LNCaP clone FGC (cell line): ENCODE measurements around the gene PPAN.

ENCODE experiments used
- DNase-seq: peaks from one replicate; pipeline ENCODE4 v3.0.0-alpha.2; 2011; ENCODE audit warnings: low read depth
- H3K4me3 ChIP-seq: 2 replicates; pipeline ENCODE4 v1.5.1; 2011; ENCODE audit warnings: mild to moderate bottlenecking, low read depth, low read length, control low read depth
- CTCF ChIP-seq: IDR thresholded peaks from 2 replicates; pipeline ENCODE4 v1.5.1; 2012; ENCODE audit warnings: mild to moderate bottlenecking; ENCODE audit not compliant: control insufficient read depth, insufficient read depth; ENCODE audit errors: extremely low read depth

PPAN gene

GRCh38 chr19:10087296-10088061 lies 18.7 kb upstream of the PPAN start:
- H3K4me3 ChIP-seq, result no peak overlapping the region
- TF ChIP-seq CTCF, result no peak
- DNase-seq, result no peak

GRCh38 chr19:10088949-10089554 lies 17.1 kb upstream of the PPAN start:
- no peak for DNase-seq
- no peak for TF ChIP-seq CTCF
- no peak overlapping the region for H3K4me3 ChIP-seq

GRCh38 chr19:10089801-10090375 lies 16.3 kb upstream of the PPAN start:
- TF ChIP-seq CTCF, result no peak
- DNase-seq, result no peak

GRCh38 chr19:10091370-10091687 lies 14.8 kb upstream of the PPAN start:
- no peak overlapping the region for H3K4me3 ChIP-seq
- TF ChIP-seq CTCF, result no peak
- no peak for DNase-seq

More at GRCh38 chr19:10089801-10090375, 16.3 kb upstream of the PPAN start:
- H3K4me3 ChIP-seq, result no peak overlapping the region

GRCh38 chr19:10091895-10092641 lies 14.1 kb upstream of the PPAN start:
- no peak for DNase-seq
- no peak overlapping the region for H3K4me3 ChIP-seq
- no peak for TF ChIP-seq CTCF

GRCh38 chr19:10092648-10093294 lies 13.4 kb upstream of the PPAN start:
- no peak overlapping the region for H3K4me3 ChIP-seq
- no peak for DNase-seq
- TF ChIP-seq CTCF, result no peak
